GM10847 (cell line): ENCODE measurements around the gene TEX9.

Source experiments
- POLR2A ChIP-seq: IDR thresholded peaks from 2 replicates; pipeline ENCODE4 v1.6.1; 2011; ENCODE audit not compliant: insufficient read length; ENCODE audit errors: extremely low read depth

TEX9 gene

GRCh38 chr15:56351957-56352506 is 13.2 kb upstream of the TEX9 start:
- TF ChIP-seq POLR2A: no peak

GRCh38 chr15:56353119-56353518 is 12.1 kb upstream of the TEX9 start:
- TF ChIP-seq POLR2A: no peak

GRCh38 chr15:56353740-56354139 is 11.5 kb upstream of the TEX9 start:
- no peak for TF ChIP-seq POLR2A

GRCh38 chr15:56356616-56357015 is 8.6 kb upstream of the TEX9 start:
- no peak for TF ChIP-seq POLR2A

- no peak for TF ChIP-seq POLR2A
Measured at GRCh38 chr15:56358604-56359003, 6.6 kb upstream of the TEX9 start.

- no peak for TF ChIP-seq POLR2A
Measured at GRCh38 chr15:56361987-56362386, 3.2 kb upstream of the TEX9 start.

- TF ChIP-seq POLR2A: no peak
Measured at GRCh38 chr15:56366211-56366610, 985 bp downstream of the TEX9 start.

- no peak for TF ChIP-seq POLR2A
Measured at GRCh38 chr15:56367156-56367555, 1.9 kb downstream of the TEX9 start.

- no peak for TF ChIP-seq POLR2A
Measured at GRCh38 chr15:56369234-56369633, 4.0 kb downstream of the TEX9 start.

- no peak for TF ChIP-seq POLR2A
Measured at GRCh38 chr15:56371495-56372147, 6.4 kb downstream of the TEX9 start.

- no peak for TF ChIP-seq POLR2A
Measured at GRCh38 chr15:56383010-56383409, 17.8 kb downstream of the TEX9 start.

- TF ChIP-seq POLR2A: no peak
Measured at GRCh38 chr15:56385908-56386307, 20.7 kb downstream of the TEX9 start.

- no peak for TF ChIP-seq POLR2A
Measured at GRCh38 chr15:56390739-56391267, 25.6 kb downstream of the TEX9 start.

GRCh38 chr15:56393277-56393676 is 28.1 kb downstream of the TEX9 start:
- no peak for TF ChIP-seq POLR2A

GRCh38 chr15:56394909-56395308 is 29.7 kb downstream of the TEX9 start:
- TF ChIP-seq POLR2A: no peak

GRCh38 chr15:56410721-56411120 is 45.5 kb downstream of the TEX9 start:
- no peak for TF ChIP-seq POLR2A
